CD8-positive, alpha-beta memory T cell (primary cell): Measurements from ENCODE around the gene MRPS10. TPM values are rescaled to one million over a fixed set of nuclear protein-coding genes. Genes with fewer than 3 reads are reported as not detected.

ENCODE experiments used
- CTCF ChIA-PET: fragments of 350-600 bp; sonication (Branson Sonifier 250); formaldehyde crosslinking; loops from one replicate; lab custom pipeline; 2021; ENCODE audit warnings: antibody characterized with exemption; lab: Charles Lee
- POLR2A ChIA-PET: fragments of 350-600 bp; sonication (Branson Sonifier 250); formaldehyde crosslinking; loops from one replicate; lab custom pipeline; 2021; ENCODE audit warnings: antibody characterized with exemption; lab: Charles Lee
- DNase-seq, 5 donors: peaks; one replicate each; pipeline versions ENCODE4 v3.0.0 to v3.0.0-alpha.2; 2020 to 2022; ENCODE audit warnings: mixed read lengths in 1 of 5
- H3K27ac ChIP-seq: one replicate; pipeline ENCODE4 v1.7.0; 2013; ENCODE audit warnings: low read depth, mild to moderate bottlenecking, low read length, moderate library complexity
- H3K27me3 ChIP-seq: 2 replicates; pipeline ENCODE4 v1.7.0; 2013; ENCODE audit warnings: low read length, mild to moderate bottlenecking; ENCODE audit not compliant: insufficient read depth, poor library complexity, severe bottlenecking
- H3K36me3 ChIP-seq: 2 replicates; pipeline ENCODE4 v1.7.0; 2013; ENCODE audit warnings: mild to moderate bottlenecking, low read length, moderate library complexity; ENCODE audit not compliant: insufficient read depth
- H3K4me1 ChIP-seq: 2 replicates; pipeline ENCODE4 v1.7.0; 2013; ENCODE audit warnings: mild to moderate bottlenecking, low read length, moderate library complexity; ENCODE audit not compliant: insufficient read depth
- H3K4me3 ChIP-seq: 2 replicates; pipeline ENCODE4 v1.7.0; 2013; ENCODE audit warnings: mild to moderate bottlenecking, low read length
- H3K9me3 ChIP-seq: 2 replicates; pipeline ENCODE4 v1.7.0; 2013; ENCODE audit warnings: mild to moderate bottlenecking, low read length
- H3K27ac Mint-ChIP-seq, 8 donors: one replicate each; pipeline ENCODE4 v1.8.0; 2020 to 2021; ENCODE audit warnings: mixed read lengths in 8 of 8, mild to moderate bottlenecking in 6 of 8, inconsistent platforms in 3 of 8, moderate library complexity in 3 of 8
- H3K27me3 Mint-ChIP-seq, 2 donors: one replicate each; pipeline ENCODE4 v1.8.0; 2020 to 2021; ENCODE audit warnings: mixed read lengths in 2 of 2, mild to moderate bottlenecking in 1 of 2, moderate library complexity in 1 of 2
- H3K36me3 Mint-ChIP-seq, 3 donors: one replicate each; pipeline ENCODE4 v1.8.0; 2020 to 2021; ENCODE audit warnings: mixed read lengths in 3 of 3, inconsistent platforms in 1 of 3, mild to moderate bottlenecking in 1 of 3
- H3K4me1 Mint-ChIP-seq, 3 donors: one replicate each; pipeline ENCODE4 v1.8.0; 2020 to 2021; ENCODE audit warnings: mixed read lengths in 3 of 3, inconsistent platforms in 1 of 3, mild to moderate bottlenecking in 1 of 3
- H3K4me3 Mint-ChIP-seq, 7 donors: one replicate each; pipeline ENCODE4 v1.8.0; 2020 to 2021; ENCODE audit warnings: mixed read lengths in 7 of 7, mild to moderate bottlenecking in 6 of 7, moderate library complexity in 4 of 7, inconsistent platforms in 2 of 7
- H3K9me3 Mint-ChIP-seq, 5 donors: one replicate each; pipeline ENCODE4 v1.8.0; 2020 to 2022; ENCODE audit warnings: mixed read lengths in 5 of 5, mild to moderate bottlenecking in 3 of 5, moderate library complexity in 2 of 5, inconsistent platforms in 1 of 5
- polyA plus RNA-seq: library from polyadenylated mRNA; unstranded; fragments of 300-500 nt; fragmentation: Illumina TruSeq; gene quantifications from one replicate; pipeline ENCODE4 v1.2.3, GENCODE V29; 2021
- total RNA-seq, 2 experiments: library from RNA; stranded (reverse); gene quantifications; one replicate each; pipeline ENCODE4 v1.2.3, GENCODE V29; 2021

Gene MRPS10
- total and polyA plus RNA-seq, 3 experiments from 2014 or later, result 50.6 to 51.8 (median 51.3) TPM

- Histone ChIP-seq H3K9me3 (no peaks in the 10 kb centered on the region), H3K27me3 (no peaks in the 10 kb centered on the region), H3K36me3 (peaks cover 25% of the 10 kb centered on the region), H3K4me3 (no peak overlapping the region), H3K4me1 (no peaks in the 10 kb centered on the region), H3K27ac (no peak overlapping the region)
- POLR2A ChIA-PET, result no interaction called here
- CTCF ChIA-PET, result interaction anchor here (1.3 to 6.8 kb wide), 6 partner anchors 9 to 288 kb away, joined by 3 to 57 read pairs (median 3); no protein-coding TSS in a partner anchor
- Mint-ChIP-seq H3K4me1 (peaks cover 12 to 14% (median 13%) of the 10 kb centered on the region in 3 donors), H3K4me3 (no peak overlapping the region), H3K27me3 (peaks cover 0 to 3% of the 10 kb centered on the region in 2 donors), H3K36me3 (peaks cover 0 to 81% (median 23%) of the 10 kb centered on the region in 3 donors), H3K27ac (no peak overlapping the region), H3K9me3 (no peaks in the 10 kb centered on the region)
- DNase-seq, result no peak
Measured at GRCh38 chr6:42259841-42260395, 42.3 kb upstream of the MRPS10 start.

GRCh38 chr6:42259286-42259685 is 41.6 kb upstream of the MRPS10 start:
- no peak overlapping the region for H3K4me3 ChIP-seq
- Mint-ChIP-seq H3K4me3 (no peak overlapping the region), H3K27me3 (peaks cover 0 to 3% of the 10 kb centered on the region in 2 donors), H3K9me3 (no peaks in the 10 kb centered on the region), H3K36me3 (peaks cover 0 to 82% (median 23%) of the 10 kb centered on the region in 3 donors), H3K27ac (peak overlapping the region in 1 of 8 donors; percentile 57), H3K4me1 (peaks cover 12 to 14% (median 13%) of the 10 kb centered on the region in 3 donors)
- peaks cover 31% of the 10 kb centered on the region for H3K36me3 ChIP-seq
- DNase-seq, result no peak
- H3K9me3 ChIP-seq, result no peaks in the 10 kb centered on the region
- no peaks in the 10 kb centered on the region for H3K27me3 ChIP-seq
- H3K27ac ChIP-seq, result no peak overlapping the region
- CTCF ChIA-PET, result interaction anchor here (1.3 to 6.8 kb wide), 4 partner anchors 22 to 288 kb away, joined by 3 to 57 read pairs (median 3); no protein-coding TSS in a partner anchor
- POLR2A ChIA-PET, result no interaction called here
- H3K4me1 ChIP-seq, result no peaks in the 10 kb centered on the region

- CTCF ChIA-PET, result interaction anchor here (6.8 kb wide), 1 partner anchor 290 kb away, joined by 57 read pairs; no protein-coding TSS in a partner anchor
- H3K36me3 ChIP-seq, result peaks cover 36% of the 10 kb centered on the region
Measured at GRCh38 chr6:42257614-42258013, 40.0 kb upstream of the MRPS10 start.

DNA sequence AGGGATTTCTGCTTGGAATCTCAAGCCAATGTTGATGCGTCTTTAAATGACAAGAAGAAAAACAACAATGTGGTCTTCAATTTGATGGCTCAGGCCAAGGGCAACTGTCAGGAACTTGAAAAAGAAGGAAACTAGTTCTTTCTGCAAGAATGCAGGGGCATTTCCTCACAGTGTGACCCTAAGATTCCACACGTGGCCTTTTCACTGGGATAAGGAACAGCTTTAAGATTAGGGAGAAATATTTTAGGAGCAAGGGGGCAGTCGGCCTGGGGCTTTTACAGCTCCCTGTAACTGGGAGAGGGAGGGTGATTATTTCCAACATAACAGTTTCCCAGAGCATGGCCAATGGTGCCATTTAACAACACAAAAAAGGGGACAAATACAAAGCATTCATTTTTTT is 39.4 kb upstream of the MRPS10 start:
- peaks cover 3 to 86% (median 25%) of the 10 kb centered on the region in 3 donors for H3K36me3 Mint-ChIP-seq
- H3K36me3 ChIP-seq, result peaks cover 34% of the 10 kb centered on the region
- H3K27me3 ChIP-seq, result no peaks in the 10 kb centered on the region
- H3K27me3 Mint-ChIP-seq, result peaks cover 0 to under 1% of the 10 kb centered on the region in 2 donors
- H3K4me3 Mint-ChIP-seq, result no peak overlapping the region
- H3K27ac Mint-ChIP-seq, result peak overlapping the region in 4 of 8 donors; percentile 14 to 88 (median 48)
- no peak overlapping the region for H3K4me3 ChIP-seq
- H3K9me3 ChIP-seq, result no peaks in the 10 kb centered on the region
- H3K9me3 Mint-ChIP-seq, result no peaks in the 10 kb centered on the region
- H3K4me1 ChIP-seq, result no peaks in the 10 kb centered on the region
- DNase-seq, result no peak
- CTCF ChIA-PET, result no interaction called here
- POLR2A ChIA-PET, result no interaction called here
- peaks cover 11 to 23% (median 14%) of the 10 kb centered on the region in 3 donors for H3K4me1 Mint-ChIP-seq
- H3K27ac ChIP-seq, result no peak overlapping the region

More at GRCh38 chr6:42257614-42258013, 40.0 kb upstream of the MRPS10 start:
- Histone ChIP-seq H3K27me3 (no peaks in the 10 kb centered on the region), H3K27ac (no peak overlapping the region), H3K9me3 (no peaks in the 10 kb centered on the region), H3K4me3 (no peak overlapping the region), H3K4me1 (no peaks in the 10 kb centered on the region)
- Mint-ChIP-seq H3K27ac (peak overlapping the region in 2 of 8 donors; percentile 14 to 88), H3K9me3 (no peaks in the 10 kb centered on the region), H3K36me3 (peaks cover 3 to 84% (median 25%) of the 10 kb centered on the region in 3 donors), H3K4me3 (no peak overlapping the region), H3K27me3 (peaks cover 0 to 3% of the 10 kb centered on the region in 2 donors), H3K4me1 (peaks cover 12 to 19% (median 13%) of the 10 kb centered on the region in 3 donors)
- POLR2A ChIA-PET, result no interaction called here
- no peak for DNase-seq

- CTCF ChIA-PET, result interaction anchor here (1.4 kb wide), 1 partner anchor 292 kb away, joined by 3 read pairs; no protein-coding TSS in a partner anchor
- Histone ChIP-seq H3K36me3 (peaks cover 34% of the 10 kb centered on the region), H3K27ac (no peak overlapping the region), H3K4me3 (no peak overlapping the region), H3K4me1 (no peaks in the 10 kb centered on the region), H3K9me3 (no peaks in the 10 kb centered on the region), H3K27me3 (no peaks in the 10 kb centered on the region)
- H3K9me3 Mint-ChIP-seq, result no peaks in the 10 kb centered on the region
- no peak overlapping the region for H3K4me3 Mint-ChIP-seq
- H3K36me3 Mint-ChIP-seq, result peaks cover 7 to 93% (median 28%) of the 10 kb centered on the region in 3 donors
- H3K27ac Mint-ChIP-seq, result peak overlapping the region in 1 of 8 donors; percentile 26
- H3K27me3 Mint-ChIP-seq, result no peaks in the 10 kb centered on the region
- DNase-seq, result no peak
- POLR2A ChIA-PET, result no interaction called here
- peaks cover 0 to 14% (median 3%) of the 10 kb centered on the region in 3 donors for H3K4me1 Mint-ChIP-seq
Measured at GRCh38 chr6:42255050-42255449, 37.4 kb upstream of the MRPS10 start.

DNA sequence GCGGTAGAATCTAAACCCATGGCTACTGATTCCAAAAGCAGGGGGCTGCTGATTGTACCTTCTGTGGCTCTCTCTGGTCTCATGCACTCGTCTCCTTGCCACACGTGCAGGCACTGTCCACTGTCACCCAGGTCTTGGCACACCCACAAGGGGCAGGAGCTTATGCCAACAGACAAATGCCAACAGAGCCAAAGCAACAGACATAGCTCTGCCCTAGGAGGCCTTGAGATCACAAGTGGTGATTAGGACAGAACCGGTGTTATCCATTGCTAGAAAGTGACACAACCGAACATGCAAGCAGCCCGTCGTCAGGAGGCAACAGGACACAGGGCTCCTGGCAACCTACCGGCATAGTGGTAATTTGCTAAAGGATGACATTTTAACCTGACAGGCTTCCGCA is 36.8 kb upstream of the MRPS10 start:
- Mint-ChIP-seq H3K36me3 (peaks cover 9 to 93% (median 32%) of the 10 kb centered on the region in 3 donors), H3K27me3 (no peaks in the 10 kb centered on the region), H3K27ac (no peak overlapping the region), H3K4me3 (no peak overlapping the region), H3K9me3 (no peaks in the 10 kb centered on the region), H3K4me1 (peaks cover 0 to 14% (median 3%) of the 10 kb centered on the region in 3 donors)
- no peak overlapping the region for H3K27ac ChIP-seq
- no peak for DNase-seq
- H3K36me3 ChIP-seq, result peaks cover 36% of the 10 kb centered on the region
- ChIA-PET CTCF (no interaction called here), POLR2A (no interaction called here)
- H3K9me3 ChIP-seq, result no peaks in the 10 kb centered on the region
- no peaks in the 10 kb centered on the region for H3K4me1 ChIP-seq
- no peaks in the 10 kb centered on the region for H3K27me3 ChIP-seq
- no peak overlapping the region for H3K4me3 ChIP-seq

- H3K27me3 ChIP-seq, result no peaks in the 10 kb centered on the region
- H3K4me3 ChIP-seq, result no peak overlapping the region
- no peak for DNase-seq
- Mint-ChIP-seq H3K4me3 (no peak overlapping the region), H3K4me1 (peaks cover 0 to 14% (median 3%) of the 10 kb centered on the region in 3 donors), H3K9me3 (no peaks in the 10 kb centered on the region), H3K27me3 (peaks cover 0 to 1% of the 10 kb centered on the region in 2 donors), H3K27ac (peak overlapping the region in 6 of 8 donors; percentile 21 to 84 (median 54)), H3K36me3 (peaks cover 13 to 98% (median 35%) of the 10 kb centered on the region in 3 donors)
- H3K4me1 ChIP-seq, result no peaks in the 10 kb centered on the region
- ChIA-PET CTCF (interaction anchor here (0.6 to 1.1 kb wide), 2 partner anchors 199 to 296 kb away, joined by 3 to 4 read pairs; no protein-coding TSS in a partner anchor), POLR2A (no interaction called here)
- no peak overlapping the region for H3K27ac ChIP-seq
- no peaks in the 10 kb centered on the region for H3K9me3 ChIP-seq
- peaks cover 35% of the 10 kb centered on the region for H3K36me3 ChIP-seq
Measured at GRCh38 chr6:42251911-42252637, 34.4 kb upstream of the MRPS10 start.
